ENCODE results near the gene ARHGDIG.

ARHGDIG gene

DNA sequence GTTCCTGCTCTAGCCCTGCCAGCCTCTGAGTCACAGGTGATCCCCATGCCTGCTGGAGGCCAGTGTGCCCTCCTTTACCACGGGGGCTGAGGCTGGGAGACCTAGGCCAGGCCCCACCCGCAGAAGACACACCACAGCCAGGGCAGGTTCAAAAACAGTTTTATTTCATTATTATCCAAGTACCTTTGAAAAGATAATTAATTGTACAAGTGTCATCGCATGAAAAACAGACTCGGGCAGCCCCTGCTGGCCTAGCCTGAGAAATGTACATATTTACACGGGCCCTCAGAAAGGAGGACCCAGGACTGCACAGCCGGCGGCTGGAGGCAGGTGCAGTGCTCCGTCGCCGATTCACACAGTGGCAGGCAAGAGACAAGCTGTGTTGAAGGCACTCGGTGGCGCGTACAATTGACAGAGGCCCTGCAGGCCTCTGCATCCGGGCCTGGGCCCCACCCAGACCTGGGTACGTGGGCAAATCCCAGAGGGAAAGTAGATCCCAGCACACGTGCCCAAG, 7.0 kb downstream of the ARHGDIG start:
- peaks cover 39% of the 10 kb centered on the region for H3K36me3 ChIP-seq
- 0 out of 2 replicates have a peak, but pooled peaks have one; percentile 7 for TF ChIP-seq CTCF (IDR thresholded peaks at IDR 0.05; ENCODE audit: low read depth, low read length)
- H3K4me3 ChIP-seq (ENCODE audit: low read depth, low read length) = no peak overlapping the region
- DNase-seq = peak; percentile 42
- H3K27me3 ChIP-seq (ENCODE audit: insufficient read depth, low read depth, severe bottlenecking) = no peaks in the 10 kb centered on the region
- H3K27ac ChIP-seq = peak overlapping the region; percentile 43
- no peaks in the 10 kb centered on the region for H3K9me3 ChIP-seq (ENCODE audit: severe bottlenecking)

GRCh38 chr16:287981-288920, 7.9 kb downstream of the ARHGDIG start:
- no peaks in the 10 kb centered on the region for H3K9me3 ChIP-seq (ENCODE audit: severe bottlenecking)
- TF ChIP-seq CTCF (IDR thresholded peaks at IDR 0.05; ENCODE audit: low read depth, low read length) = no peak
- no peak overlapping the region for H3K27ac ChIP-seq
- DNase-seq = no peak
- no peaks in the 10 kb centered on the region for H3K27me3 ChIP-seq (ENCODE audit: insufficient read depth, low read depth, severe bottlenecking)
- H3K36me3 ChIP-seq = peaks cover 45% of the 10 kb centered on the region
- no peak overlapping the region for H3K4me3 ChIP-seq (ENCODE audit: low read depth, low read length)

- no peak for DNase-seq
- TF ChIP-seq CTCF (IDR thresholded peaks at IDR 0.05; ENCODE audit: low read depth, low read length) = no peak
- Histone ChIP-seq H3K27me3 (ENCODE audit: insufficient read depth, low read depth, severe bottlenecking) (no peaks in the 10 kb centered on the region), H3K27ac (no peak overlapping the region), H3K4me3 (ENCODE audit: low read depth, low read length) (no peak overlapping the region), H3K36me3 (peaks cover 50% of the 10 kb centered on the region), H3K9me3 (ENCODE audit: severe bottlenecking) (no peaks in the 10 kb centered on the region)
Observed at GRCh38 chr16:289395-289997, 9.1 kb downstream of the ARHGDIG start.

DNA sequence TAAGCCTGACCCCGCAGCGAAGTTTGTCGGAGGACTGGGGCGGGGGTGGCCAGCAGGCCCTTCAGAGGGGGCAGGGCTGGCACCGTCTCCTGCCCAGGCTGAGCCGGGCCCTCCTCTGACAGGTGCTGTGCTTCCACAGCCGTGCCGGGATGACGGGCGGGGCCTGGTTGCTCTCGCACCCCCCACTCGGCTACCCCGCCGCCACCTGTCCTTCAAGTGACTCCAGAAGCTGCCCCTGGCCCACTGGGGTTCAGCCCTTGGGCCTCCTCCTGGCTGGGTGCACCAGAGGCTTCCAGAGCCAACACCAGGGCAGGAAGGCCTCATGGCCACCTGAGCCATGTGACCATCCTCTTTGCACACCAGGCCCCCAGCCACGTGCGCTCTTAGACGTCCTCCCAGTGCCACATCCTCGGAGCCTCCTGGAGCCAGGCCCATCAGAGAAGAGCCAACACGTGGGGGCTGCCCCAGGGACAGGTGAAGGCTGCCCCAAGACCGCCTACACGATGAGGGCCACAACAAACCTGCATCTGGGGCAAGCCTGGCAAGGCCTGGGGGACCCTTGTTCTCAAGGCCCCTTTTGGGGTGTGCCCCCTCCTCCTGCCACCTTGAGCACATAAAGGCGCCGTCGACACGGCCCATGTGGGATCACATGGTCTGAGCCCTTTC, 9.8 kb downstream of the ARHGDIG start:
- H3K27me3 ChIP-seq (ENCODE audit: insufficient read depth, low read depth, severe bottlenecking) = no peaks in the 10 kb centered on the region
- peaks cover 50% of the 10 kb centered on the region for H3K36me3 ChIP-seq
- no peak for TF ChIP-seq CTCF (IDR thresholded peaks at IDR 0.05; ENCODE audit: low read depth, low read length)
- no peak overlapping the region for H3K27ac ChIP-seq
- no peaks in the 10 kb centered on the region for H3K9me3 ChIP-seq (ENCODE audit: severe bottlenecking)
- DNase-seq = no peak
- H3K4me3 ChIP-seq (ENCODE audit: low read depth, low read length) = no peak overlapping the region

- Histone ChIP-seq H3K9me3 (ENCODE audit: severe bottlenecking) (no peaks in the 10 kb centered on the region), H3K27ac (no peak overlapping the region), H3K4me3 (ENCODE audit: low read depth, low read length) (no peak overlapping the region), H3K36me3 (peaks cover 50% of the 10 kb centered on the region), H3K27me3 (ENCODE audit: insufficient read depth, low read depth, severe bottlenecking) (no peaks in the 10 kb centered on the region)
- no peak for DNase-seq
- no peak for TF ChIP-seq CTCF (IDR thresholded peaks at IDR 0.05; ENCODE audit: low read depth, low read length)
Observed at GRCh38 chr16:290681-291405, 10.5 kb downstream of the ARHGDIG start.

Measured in WERI-Rb-1 (cell line).